Fibroblast of pulmonary artery (primary cell): Measurements from ENCODE around the gene CEMIP2.
"Not testable (repeated sequence)": the region's sequence is repeated elsewhere in the genome, so short reads cannot be mapped to it uniquely, and the experiment has no call there.

ENCODE experiments used
- DNase-seq: peaks from one replicate; pipeline ENCODE4 v3.0.0-alpha.2; 2010; ENCODE audit warnings: low read depth
- H3K4me3 ChIP-seq: replicated peaks from 2 replicates; pipeline ENCODE4 v1.5.1; 2011; ENCODE audit warnings: low read depth, mild to moderate bottlenecking, control low read depth, low read length, moderate library complexity
- TF ChIP-seq, protein P1 (sequence below): IDR thresholded peaks from 2 replicates; pipeline ENCODE4 v1.5.1; 2011; ENCODE audit warnings: mild to moderate bottlenecking, control low read depth, low read length, inconsistent platforms; ENCODE audit errors: missing control alignments

CEMIP2 gene

DNA sequence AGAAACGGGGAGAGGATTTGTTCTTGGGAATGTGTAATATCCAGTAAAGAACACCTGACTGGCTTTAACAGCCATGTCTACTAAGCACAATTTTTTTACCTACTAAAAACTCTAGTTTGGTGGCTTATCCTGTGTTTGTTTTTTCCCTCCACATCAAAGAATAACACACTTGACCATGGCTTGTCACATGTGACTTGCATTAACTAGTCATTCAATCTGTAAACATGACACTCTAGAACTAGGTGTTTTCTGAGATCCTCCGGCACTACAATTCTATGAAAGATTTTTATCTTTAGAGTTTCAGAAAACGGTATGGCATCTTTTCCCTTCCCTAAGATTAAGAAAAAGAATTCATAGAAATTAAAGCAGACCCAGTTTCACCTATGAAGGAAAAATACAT is 103.7 kb downstream of the CEMIP2 start:
- TF ChIP-seq, protein P1, sequence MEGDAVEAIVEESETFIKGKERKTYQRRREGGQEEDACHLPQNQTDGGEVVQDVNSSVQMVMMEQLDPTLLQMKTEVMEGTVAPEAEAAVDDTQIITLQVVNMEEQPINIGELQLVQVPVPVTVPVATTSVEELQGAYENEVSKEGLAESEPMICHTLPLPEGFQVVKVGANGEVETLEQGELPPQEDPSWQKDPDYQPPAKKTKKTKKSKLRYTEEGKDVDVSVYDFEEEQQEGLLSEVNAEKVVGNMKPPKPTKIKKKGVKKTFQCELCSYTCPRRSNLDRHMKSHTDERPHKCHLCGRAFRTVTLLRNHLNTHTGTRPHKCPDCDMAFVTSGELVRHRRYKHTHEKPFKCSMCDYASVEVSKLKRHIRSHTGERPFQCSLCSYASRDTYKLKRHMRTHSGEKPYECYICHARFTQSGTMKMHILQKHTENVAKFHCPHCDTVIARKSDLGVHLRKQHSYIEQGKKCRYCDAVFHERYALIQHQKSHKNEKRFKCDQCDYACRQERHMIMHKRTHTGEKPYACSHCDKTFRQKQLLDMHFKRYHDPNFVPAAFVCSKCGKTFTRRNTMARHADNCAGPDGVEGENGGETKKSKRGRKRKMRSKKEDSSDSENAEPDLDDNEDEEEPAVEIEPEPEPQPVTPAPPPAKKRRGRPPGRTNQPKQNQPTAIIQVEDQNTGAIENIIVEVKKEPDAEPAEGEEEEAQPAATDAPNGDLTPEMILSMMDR = no peak
- no peak overlapping the region for H3K4me3 ChIP-seq
- no peak for DNase-seq

DNA sequence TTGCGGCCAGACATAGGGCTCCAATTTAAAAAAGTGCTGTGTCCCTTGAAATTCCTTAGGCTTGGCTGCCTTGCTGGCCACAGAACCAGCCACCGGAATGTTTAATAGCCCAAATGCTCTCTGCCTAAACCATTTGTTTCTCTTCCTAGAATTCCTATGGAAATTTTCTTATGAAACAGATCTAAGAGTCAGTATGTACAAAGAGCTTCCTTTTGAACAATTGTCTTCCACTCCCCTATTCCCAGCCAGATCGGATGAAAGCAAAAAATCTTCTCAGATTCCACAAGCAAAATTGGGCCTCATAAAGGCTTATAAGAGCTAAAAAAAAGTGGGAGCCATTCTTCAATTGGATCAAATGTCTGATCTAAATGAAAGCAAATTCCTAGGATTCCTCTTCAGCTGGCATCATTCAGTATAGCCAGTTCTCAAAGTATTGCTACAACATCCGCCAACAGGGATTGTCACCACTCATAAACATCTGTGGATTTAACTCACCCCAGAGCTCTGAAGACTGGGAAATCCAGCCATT is 104.3 kb downstream of the CEMIP2 start:
- TF ChIP-seq, protein P1 = no peak
- no peak overlapping the region for H3K4me3 ChIP-seq
- DNase-seq = peak; percentile 39

DNA sequence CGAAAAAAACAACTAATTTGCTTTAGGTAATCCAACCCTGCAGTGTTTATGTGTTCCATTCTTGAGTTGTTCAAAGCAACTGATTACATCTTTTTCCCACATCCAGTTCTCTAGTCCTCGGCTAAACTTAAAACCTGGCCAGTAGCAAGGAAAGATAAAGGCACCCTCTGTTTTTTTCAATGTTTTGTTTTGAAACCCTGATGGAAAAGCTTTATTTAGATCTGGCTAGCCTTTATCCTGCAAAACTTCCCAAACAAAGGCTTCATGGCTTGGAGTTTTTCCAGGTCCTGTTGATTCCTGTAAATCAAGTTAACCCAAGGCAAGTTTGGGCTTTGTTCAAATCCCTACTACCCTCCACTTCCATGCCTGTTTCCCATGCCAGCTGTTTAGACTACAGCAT is 105.1 kb downstream of the CEMIP2 start:
- peak; percentile 63 for DNase-seq
- TF ChIP-seq, protein P1 = no peak
- H3K4me3 ChIP-seq = no peak overlapping the region

DNA sequence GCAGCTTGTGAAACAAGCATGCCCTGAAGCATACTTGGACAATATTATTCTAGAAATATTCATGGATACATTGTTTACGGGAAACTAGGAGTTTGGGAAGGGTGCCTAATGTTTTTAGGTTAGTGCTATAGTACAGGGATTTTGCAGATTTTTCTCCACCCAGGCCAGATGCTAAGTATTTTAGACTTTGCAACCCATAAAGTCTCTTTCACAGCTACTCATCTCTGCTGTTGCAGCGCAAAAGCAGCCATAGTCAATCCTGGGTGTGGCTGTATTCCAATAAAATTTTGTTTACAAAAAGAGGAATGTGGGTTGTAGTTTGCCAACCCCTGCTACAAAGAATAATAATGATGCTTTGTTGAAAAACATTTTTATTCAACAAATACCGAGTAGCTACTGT is 106.2 kb downstream of the CEMIP2 start:
- no peak for DNase-seq
- TF ChIP-seq, protein P1 = no peak
- no peak overlapping the region for H3K4me3 ChIP-seq

DNA sequence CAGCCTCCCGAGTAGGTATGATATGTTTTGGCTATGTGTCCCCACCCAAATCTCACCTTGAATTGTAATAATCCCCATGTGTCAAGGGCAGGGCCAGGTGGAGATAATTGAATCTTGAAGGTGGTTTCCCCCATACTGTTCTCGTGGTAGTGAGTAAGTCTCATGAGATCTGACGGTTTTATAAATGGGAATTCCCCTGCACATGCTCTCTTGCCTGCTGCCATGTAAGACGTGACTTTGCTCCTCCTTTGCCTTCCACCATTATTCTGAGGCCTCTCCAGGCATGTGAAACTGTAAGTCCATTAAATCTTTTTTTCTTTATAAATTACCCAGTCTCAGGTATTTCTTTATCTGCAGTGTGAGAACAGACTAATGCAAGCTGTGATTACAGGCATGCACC is 111.0 kb downstream of the CEMIP2 start:
- not testable (repeated sequence) for DNase-seq, H3K4me3 ChIP-seq

DNA sequence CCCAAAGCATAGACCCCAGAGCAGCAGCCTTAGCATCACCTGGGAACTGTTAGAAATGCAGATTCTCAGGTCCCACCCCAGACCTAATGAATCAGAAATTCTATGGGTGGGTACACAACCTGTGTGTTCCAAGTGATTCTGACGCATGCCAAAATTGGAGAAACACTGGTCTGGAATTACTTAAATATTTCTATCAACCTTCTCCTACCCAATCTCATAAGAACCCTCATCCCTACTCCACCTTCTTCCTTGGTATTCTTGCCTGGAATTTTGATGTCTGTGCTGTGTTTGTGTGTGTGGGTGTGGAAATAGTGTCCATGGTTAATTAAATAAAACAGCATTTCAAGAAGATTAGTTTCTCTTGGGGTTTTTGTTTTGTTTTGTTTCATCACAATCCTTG is 111.8 kb downstream of the CEMIP2 start:
- DNase-seq = no peak
- H3K4me3 ChIP-seq = no peak overlapping the region
- TF ChIP-seq, protein P1 = no peak

DNA sequence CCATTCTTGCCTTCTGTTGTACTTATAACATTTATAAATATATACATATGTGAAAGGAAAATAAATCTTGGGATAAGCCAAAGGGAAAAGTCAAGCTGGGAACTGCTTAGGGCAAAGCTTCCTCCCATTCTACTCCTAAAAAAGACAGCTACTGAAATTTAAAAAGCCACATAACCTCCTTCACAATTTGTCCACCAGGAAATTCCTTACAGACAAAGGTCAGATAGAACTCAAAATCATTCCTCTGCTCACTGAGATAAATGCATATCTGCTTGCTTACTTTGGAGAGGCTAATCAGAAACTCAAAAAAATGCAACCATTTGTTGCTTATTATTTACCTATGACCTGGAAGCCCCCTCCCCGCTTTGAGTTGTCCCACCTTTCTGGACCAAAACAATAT is 112.5 kb downstream of the CEMIP2 start:
- TF ChIP-seq, protein P1 = no peak
- no peak overlapping the region for H3K4me3 ChIP-seq
- no peak for DNase-seq
